GM12864 (cell line): ENCODE results near the gene BICD1.

Experiments used
- DNase-seq: peaks from one replicate; pipeline ENCODE4 v3.0.0-alpha.2; 2011; ENCODE audit warnings: low read depth
- H3K4me3 ChIP-seq: 2 replicates; pipeline ENCODE4 v1.5.1; 2011; ENCODE audit warnings: mild to moderate bottlenecking, low read depth, low read length, control low read depth
- CTCF ChIP-seq: IDR thresholded peaks from 2 replicates; pipeline ENCODE4 v1.5.1; 2011; ENCODE audit warnings: low read depth, mild to moderate bottlenecking, moderate library complexity, low read length, control low read depth, inconsistent platforms; ENCODE audit errors: missing control alignments

The BICD1 gene

GRCh38 chr12:32136404-32136803 lies 29.8 kb downstream of the BICD1 start:
- H3K4me3 ChIP-seq = no peak overlapping the region
- no peak for DNase-seq
- no peak for TF ChIP-seq CTCF

- H3K4me3 ChIP-seq = peak overlapping the region; percentile 62
- TF ChIP-seq CTCF = no peak
- DNase-seq = peak; percentile 97
Measured at GRCh38 chr12:32139064-32139421, 32.4 kb downstream of the BICD1 start.

GRCh38 chr12:32140877-32141276 lies 34.2 kb downstream of the BICD1 start:
- TF ChIP-seq CTCF = no peak
- DNase-seq = no peak
- H3K4me3 ChIP-seq = no peak overlapping the region

- TF ChIP-seq CTCF = no peak
- H3K4me3 ChIP-seq = no peak overlapping the region
- DNase-seq = no peak
Measured at GRCh38 chr12:32145096-32145495, 38.4 kb downstream of the BICD1 start.

GRCh38 chr12:32146074-32146873 lies 39.6 kb downstream of the BICD1 start:
- TF ChIP-seq CTCF = no peak
- peak; percentile 30 for DNase-seq
- H3K4me3 ChIP-seq = no peak overlapping the region

- TF ChIP-seq CTCF = no peak
- DNase-seq = no peak
- no peak overlapping the region for H3K4me3 ChIP-seq
Measured at GRCh38 chr12:32148372-32148771, 41.7 kb downstream of the BICD1 start.

GRCh38 chr12:32149489-32149888 lies 42.8 kb downstream of the BICD1 start:
- TF ChIP-seq CTCF = no peak
- H3K4me3 ChIP-seq = no peak overlapping the region
- no peak for DNase-seq
